DND-41 (cell line): ENCODE data around the gene PTPRH.

Experiments
- CTCF ChIP-seq: IDR thresholded peaks from 2 replicates; pipeline ENCODE4 v1.5.1; 2012; ENCODE audit warnings: borderline replicate concordance, low read length, moderate library complexity, mild to moderate bottlenecking; ENCODE audit not compliant: poor library complexity, severe bottlenecking; ENCODE audit errors: extremely low read depth
- EZH2 ChIP-seq: IDR thresholded peaks from 3 replicates; pipeline ENCODE4 v1.6.1; 2012; ENCODE audit warnings: borderline replicate concordance, low read depth, mild to moderate bottlenecking, moderate library complexity, low read length, inconsistent platforms; ENCODE audit not compliant: severe bottlenecking

- TF ChIP-seq CTCF (no peak), EZH2 (no peak)
Observed at GRCh38 chr19:55220525-55220924, 11.2 kb upstream of the PTPRH start.
